Measurements from ENCODE around the gene PKDCC. TPM values are rescaled to one million over a fixed set of nuclear protein-coding genes. Genes with fewer than 3 reads are reported as not detected.

Gene PKDCC
- total RNA-seq, 1 donor from 2014 or later: 8.5 TPM

DNA sequence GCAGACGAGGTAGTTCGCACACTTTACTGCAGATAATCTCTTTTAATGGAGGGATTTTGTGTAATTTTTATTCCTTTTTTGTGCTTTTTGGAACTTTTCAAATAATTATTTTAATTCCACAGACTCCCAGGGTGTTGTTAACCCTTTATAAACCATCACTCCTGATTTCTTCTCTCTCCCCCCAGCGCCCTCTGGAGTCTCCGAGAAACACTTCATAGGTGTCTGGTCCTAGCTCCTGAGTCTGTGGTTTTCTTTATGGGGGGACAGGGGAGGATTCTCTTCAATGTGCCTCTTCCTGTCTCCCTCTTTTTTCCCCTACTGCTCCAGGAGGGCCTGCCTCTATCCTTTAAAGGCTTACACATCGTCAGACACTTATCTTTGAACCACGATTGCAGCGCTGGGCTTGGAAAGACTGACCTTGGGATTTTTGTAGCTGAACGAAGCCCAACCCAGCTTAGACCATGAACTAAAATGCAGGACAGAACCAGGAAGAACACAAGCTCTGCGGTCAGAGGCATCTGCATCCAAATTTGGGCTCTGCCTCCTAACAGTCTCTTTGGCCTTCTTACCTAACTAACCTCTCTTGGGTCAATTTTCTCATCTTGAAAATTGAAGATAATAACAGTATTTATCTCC lies 7.1 kb upstream of the PKDCC start:
- peaks cover 2% of the 10 kb centered on the region for H3K27me3 ChIP-seq (ENCODE audit: control insufficient read depth, insufficient read depth, low read length)
- H3K4me3 ChIP-seq (ENCODE audit: low read depth, low read length): no peak overlapping the region
- H3K36me3 ChIP-seq (ENCODE audit: control insufficient read depth, insufficient read depth, low read length): no peaks in the 10 kb centered on the region
- no peak for TF ChIP-seq CTCF (IDR thresholded peaks at IDR 0.05; ENCODE audit: insufficient read depth, low read length, poor library complexity, severe bottlenecking)
- no peak for DNase-seq (ENCODE audit: low read depth)

DNA sequence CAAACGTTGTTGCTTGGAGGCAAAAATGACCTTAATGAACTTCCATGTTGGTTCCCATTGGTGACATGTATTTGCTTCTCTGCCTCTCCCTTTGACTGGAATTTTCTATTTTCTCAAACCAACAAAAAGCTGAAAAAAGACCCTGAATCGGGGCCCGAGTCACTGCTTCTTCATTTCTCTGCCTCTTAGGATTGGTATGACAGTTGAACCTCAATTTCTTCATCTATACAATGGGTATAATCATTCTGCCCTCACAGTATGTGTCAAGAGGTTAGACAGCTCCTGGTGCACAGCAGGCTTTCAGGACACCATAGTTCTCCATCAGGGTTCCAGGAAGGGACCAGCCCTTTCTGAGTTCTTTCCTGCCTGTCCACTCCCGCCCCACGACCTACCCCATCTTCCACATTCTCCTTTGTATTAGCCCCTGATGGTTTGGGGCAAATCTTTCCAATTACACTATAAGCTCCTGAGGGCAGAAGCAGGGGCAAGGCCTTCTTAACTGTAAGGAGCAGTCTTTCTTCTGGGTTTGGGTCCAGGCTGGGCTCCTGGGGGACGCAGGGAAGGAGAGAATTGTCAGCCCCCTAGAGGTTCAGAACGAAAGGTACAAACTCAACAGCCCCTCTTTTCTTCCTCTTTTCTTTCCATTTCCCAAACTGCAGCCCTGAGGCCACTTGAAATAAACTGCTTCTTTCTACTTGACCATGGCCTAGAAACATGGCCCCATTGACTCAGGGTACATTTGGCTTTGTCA lies 6.3 kb upstream of the PKDCC start:
- TF ChIP-seq CTCF (IDR thresholded peaks at IDR 0.05; ENCODE audit: insufficient read depth, low read length, poor library complexity, severe bottlenecking): no peak
- Histone ChIP-seq H3K4me3 (ENCODE audit: low read depth, low read length) (no peak overlapping the region), H3K27me3 (ENCODE audit: control insufficient read depth, insufficient read depth, low read length) (peaks cover 2% of the 10 kb centered on the region), H3K36me3 (ENCODE audit: control insufficient read depth, insufficient read depth, low read length) (no peaks in the 10 kb centered on the region)
- no peak for DNase-seq (ENCODE audit: low read depth)

- DNase-seq (ENCODE audit: low read depth): no peak
- Histone ChIP-seq H3K4me3 (ENCODE audit: low read depth, low read length) (no peak overlapping the region), H3K36me3 (ENCODE audit: control insufficient read depth, insufficient read depth, low read length) (no peaks in the 10 kb centered on the region), H3K27me3 (ENCODE audit: control insufficient read depth, insufficient read depth, low read length) (peaks cover 6% of the 10 kb centered on the region)
- no peak for TF ChIP-seq CTCF (IDR thresholded peaks at IDR 0.05; ENCODE audit: insufficient read depth, low read length, poor library complexity, severe bottlenecking)
These were observed 5.0 kb upstream of the PKDCC start for GRCh38 chr2:42042631-42043355.

DNA sequence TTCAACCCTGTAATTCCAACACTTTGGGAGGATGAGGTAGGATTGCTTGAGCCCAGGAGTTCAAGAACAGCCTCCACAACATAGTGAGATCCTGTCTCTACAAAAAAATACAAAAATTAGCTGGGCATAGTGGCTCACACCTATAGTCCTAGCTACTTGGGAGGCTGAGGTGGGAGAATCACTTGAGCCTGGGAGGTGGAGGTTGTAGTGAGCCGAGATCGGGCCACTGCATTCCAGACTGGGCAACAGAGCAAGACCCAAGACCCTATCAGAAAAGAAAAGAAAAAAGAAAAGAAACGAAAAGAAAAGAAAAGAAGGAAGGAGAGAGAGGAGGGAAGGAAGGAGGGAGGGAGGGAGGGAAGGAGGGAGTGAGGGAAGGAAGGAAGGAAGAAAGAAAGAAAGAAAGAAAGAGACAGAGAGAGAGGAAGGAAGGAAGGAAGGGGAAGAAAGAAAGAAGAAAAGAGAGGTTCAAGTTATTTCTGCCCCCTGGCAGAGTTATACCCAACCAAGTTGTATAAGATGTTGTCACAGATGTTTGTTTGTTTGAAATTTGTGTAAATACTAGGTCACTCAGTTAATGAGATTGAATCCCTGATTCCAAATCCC lies 3.9 kb upstream of the PKDCC start:
- DNase-seq (ENCODE audit: low read depth): no peak
- H3K4me3 ChIP-seq (ENCODE audit: low read depth, low read length): no peak overlapping the region
- TF ChIP-seq CTCF (IDR thresholded peaks at IDR 0.05; ENCODE audit: insufficient read depth, low read length, poor library complexity, severe bottlenecking): no peak
- H3K36me3 ChIP-seq (ENCODE audit: control insufficient read depth, insufficient read depth, low read length): no peaks in the 10 kb centered on the region
- H3K27me3 ChIP-seq (ENCODE audit: control insufficient read depth, insufficient read depth, low read length): peaks cover 6% of the 10 kb centered on the region

DNA sequence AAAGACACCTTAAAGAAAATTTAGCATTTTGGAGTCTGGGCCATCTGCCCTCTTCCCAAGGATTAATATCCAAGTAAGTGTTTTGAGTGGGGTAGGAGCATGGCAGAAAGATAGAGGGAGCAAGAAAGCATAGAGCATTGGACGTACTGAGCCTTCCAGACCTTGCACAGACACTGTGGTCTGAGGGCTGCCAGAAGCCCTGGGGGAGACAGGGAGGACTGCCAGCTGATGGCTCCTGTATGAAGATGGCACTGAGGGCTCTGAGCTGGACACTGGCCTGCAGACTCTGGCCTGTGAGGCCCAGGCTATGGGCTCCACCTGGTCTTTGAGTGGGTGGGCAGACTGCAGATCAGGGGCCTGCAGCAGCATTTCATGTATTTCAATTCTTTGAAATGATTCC lies 2.9 kb upstream of the PKDCC start:
- H3K36me3 ChIP-seq (ENCODE audit: control insufficient read depth, insufficient read depth, low read length): no peaks in the 10 kb centered on the region
- peaks cover 6% of the 10 kb centered on the region for H3K27me3 ChIP-seq (ENCODE audit: control insufficient read depth, insufficient read depth, low read length)
- no peak for DNase-seq (ENCODE audit: low read depth)
- no peak for TF ChIP-seq CTCF (IDR thresholded peaks at IDR 0.05; ENCODE audit: insufficient read depth, low read length, poor library complexity, severe bottlenecking)
- no peak overlapping the region for H3K4me3 ChIP-seq (ENCODE audit: low read depth, low read length)
